ENCODE data around the gene TTC24.

GRCh38 chr1:156619582-156619955 is 40.0 kb downstream of the TTC24 start:
- no peak for TF ChIP-seq BHLHE40 (IDR thresholded peaks at IDR 0.05; ENCODE audit: borderline replicate concordance)
- no peak for TF ChIP-seq ZNF384 (IDR thresholded peaks at IDR 0.05)
- TF ChIP-seq FOXK2 (IDR thresholded peaks at IDR 0.05) = no peak
- TF ChIP-seq PKNOX1 (IDR thresholded peaks at IDR 0.05) = no peak
- TF ChIP-seq SUZ12 (IDR thresholded peaks at IDR 0.05) = no peak
- no peak for TF ChIP-seq FOXM1 (IDR thresholded peaks at IDR 0.05; ENCODE audit: borderline replicate concordance)
- no peak for TF ChIP-seq HDGF (IDR thresholded peaks at IDR 0.05; ENCODE audit: borderline replicate concordance)
- TF ChIP-seq ELF4 (IDR thresholded peaks at IDR 0.05) = no peak
- no peak for TF ChIP-seq SP1 (IDR thresholded peaks at IDR 0.05)
- TF ChIP-seq ARNT (IDR thresholded peaks at IDR 0.05) = no peak
- no peak for TF ChIP-seq NFRKB (IDR thresholded peaks at IDR 0.05)
- TF ChIP-seq CTBP1 (IDR thresholded peaks at IDR 0.05; ENCODE audit: borderline replicate concordance) = no peak
- no peak for TF ChIP-seq TARDBP (IDR thresholded peaks at IDR 0.05)
- no peak for TF ChIP-seq FOXA1 (IDR thresholded peaks at IDR 0.05)

Data from HEK293T (cell line).